Osteoblast (primary cell): Measurements from ENCODE around the gene GABRB3. TPM values are rescaled to one million over a fixed set of nuclear protein-coding genes. Genes with fewer than 3 reads are reported as not detected.
A peak's percentile ranks its signal among the peaks of the same experiment; 100 is the strongest.

Experiments
- DNase-seq: peaks from one replicate; pipeline ENCODE4 v3.0.0; 2011; ENCODE audit warnings: low spot score, mixed read lengths; ENCODE audit not compliant: insufficient read length; ENCODE audit errors: missing footprints
- H2AFZ ChIP-seq: 2 replicates; pipeline ENCODE4 v1.6.0; 2011; ENCODE audit warnings: mild to moderate bottlenecking, low read length
- H3K27ac ChIP-seq: 2 replicates; pipeline ENCODE4 v1.5.1; 2011; ENCODE audit warnings: mild to moderate bottlenecking, low read depth, low read length, moderate library complexity
- H3K27me3 ChIP-seq: 2 replicates; pipeline ENCODE4 v1.6.0; 2012; ENCODE audit warnings: mild to moderate bottlenecking, control low read depth, inconsistent platforms, low read length, moderate library complexity; ENCODE audit not compliant: insufficient read depth
- H3K36me3 ChIP-seq: 2 replicates; pipeline ENCODE4 v1.5.1; 2011; ENCODE audit warnings: mild to moderate bottlenecking, low read length, control low read depth, moderate library complexity; ENCODE audit not compliant: insufficient read depth
- H3K4me1 ChIP-seq: 2 replicates; pipeline ENCODE4 v1.5.1; 2011; ENCODE audit warnings: mild to moderate bottlenecking, low read length, control low read depth, moderate library complexity; ENCODE audit not compliant: insufficient read depth
- H3K4me2 ChIP-seq: 2 replicates; pipeline ENCODE4 v1.6.0; 2011; ENCODE audit warnings: mild to moderate bottlenecking, low read length; ENCODE audit not compliant: insufficient read depth
- H3K4me3 ChIP-seq: fragments of 200-600 bp; sonication (generic); 3 replicates; pipeline ENCODE4 v1.5.1; 2012; ENCODE audit warnings: mild to moderate bottlenecking, low read length, inconsistent platforms; ENCODE audit not compliant: insufficient read depth
- H3K79me2 ChIP-seq: 2 replicates; pipeline ENCODE4 v1.6.0; 2012; ENCODE audit warnings: mild to moderate bottlenecking, low read length, control low read depth, inconsistent platforms; ENCODE audit not compliant: insufficient read depth
- H3K9me3 ChIP-seq: 2 replicates; pipeline ENCODE4 v1.5.1; 2011; ENCODE audit warnings: low read depth, low read length, control low read depth
- H4K20me1 ChIP-seq: 2 replicates; pipeline ENCODE4 v1.6.0; 2012; ENCODE audit warnings: mild to moderate bottlenecking, low read length, control low read depth; ENCODE audit not compliant: insufficient read depth
- total RNA-seq: library from RNA; depleted of rRNA; stranded (reverse); fragments of >200 nt; gene quantifications from 2 replicates; pipeline ENCODE4 v1.2.3, GENCODE V29; 2012
- TF ChIP-seq, protein P1 (sequence below): IDR thresholded peaks from 2 replicates; pipeline ENCODE4 v1.5.1; 2011; ENCODE audit warnings: mild to moderate bottlenecking, low read depth, low read length, moderate library complexity; ENCODE audit errors: extremely low read depth

Gene GABRB3
- total RNA-seq, 1 donor: under 0.01 TPM

DNA sequence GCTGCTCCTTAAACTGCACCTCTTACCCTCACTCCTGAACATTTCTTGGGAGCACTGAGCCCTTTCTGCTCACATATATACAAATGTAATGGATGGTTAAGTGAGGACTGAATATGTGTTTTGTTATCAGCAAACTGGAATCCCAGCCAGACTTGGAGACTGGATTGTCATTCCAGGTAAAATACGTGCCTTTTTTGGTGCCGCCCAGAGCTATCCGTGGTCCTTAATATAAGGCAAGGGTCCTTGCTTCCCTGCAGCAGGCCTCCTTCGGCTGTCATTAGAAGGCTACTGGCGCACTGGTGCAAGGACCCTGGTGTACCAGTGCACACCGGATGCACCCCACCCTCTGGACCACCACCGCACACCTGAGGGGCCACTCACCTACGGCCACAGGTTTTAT lies 1.1 kb upstream of the GABRB3 start:
- Histone ChIP-seq H3K4me1 (no peaks in the 10 kb centered on the region), H4K20me1 (no peaks in the 10 kb centered on the region), H3K27me3 (peaks cover 10% of the 10 kb centered on the region), H2AFZ (no peak overlapping the region), H3K36me3 (no peaks in the 10 kb centered on the region), H3K4me2 (no peak overlapping the region), H3K9me3 (no peaks in the 10 kb centered on the region), H3K27ac (no peak overlapping the region), H3K79me2 (no peaks in the 10 kb centered on the region), H3K4me3 (no peak overlapping the region)
- TF ChIP-seq, protein P1, sequence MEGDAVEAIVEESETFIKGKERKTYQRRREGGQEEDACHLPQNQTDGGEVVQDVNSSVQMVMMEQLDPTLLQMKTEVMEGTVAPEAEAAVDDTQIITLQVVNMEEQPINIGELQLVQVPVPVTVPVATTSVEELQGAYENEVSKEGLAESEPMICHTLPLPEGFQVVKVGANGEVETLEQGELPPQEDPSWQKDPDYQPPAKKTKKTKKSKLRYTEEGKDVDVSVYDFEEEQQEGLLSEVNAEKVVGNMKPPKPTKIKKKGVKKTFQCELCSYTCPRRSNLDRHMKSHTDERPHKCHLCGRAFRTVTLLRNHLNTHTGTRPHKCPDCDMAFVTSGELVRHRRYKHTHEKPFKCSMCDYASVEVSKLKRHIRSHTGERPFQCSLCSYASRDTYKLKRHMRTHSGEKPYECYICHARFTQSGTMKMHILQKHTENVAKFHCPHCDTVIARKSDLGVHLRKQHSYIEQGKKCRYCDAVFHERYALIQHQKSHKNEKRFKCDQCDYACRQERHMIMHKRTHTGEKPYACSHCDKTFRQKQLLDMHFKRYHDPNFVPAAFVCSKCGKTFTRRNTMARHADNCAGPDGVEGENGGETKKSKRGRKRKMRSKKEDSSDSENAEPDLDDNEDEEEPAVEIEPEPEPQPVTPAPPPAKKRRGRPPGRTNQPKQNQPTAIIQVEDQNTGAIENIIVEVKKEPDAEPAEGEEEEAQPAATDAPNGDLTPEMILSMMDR: no peak
- DNase-seq: peak; percentile 72

DNA sequence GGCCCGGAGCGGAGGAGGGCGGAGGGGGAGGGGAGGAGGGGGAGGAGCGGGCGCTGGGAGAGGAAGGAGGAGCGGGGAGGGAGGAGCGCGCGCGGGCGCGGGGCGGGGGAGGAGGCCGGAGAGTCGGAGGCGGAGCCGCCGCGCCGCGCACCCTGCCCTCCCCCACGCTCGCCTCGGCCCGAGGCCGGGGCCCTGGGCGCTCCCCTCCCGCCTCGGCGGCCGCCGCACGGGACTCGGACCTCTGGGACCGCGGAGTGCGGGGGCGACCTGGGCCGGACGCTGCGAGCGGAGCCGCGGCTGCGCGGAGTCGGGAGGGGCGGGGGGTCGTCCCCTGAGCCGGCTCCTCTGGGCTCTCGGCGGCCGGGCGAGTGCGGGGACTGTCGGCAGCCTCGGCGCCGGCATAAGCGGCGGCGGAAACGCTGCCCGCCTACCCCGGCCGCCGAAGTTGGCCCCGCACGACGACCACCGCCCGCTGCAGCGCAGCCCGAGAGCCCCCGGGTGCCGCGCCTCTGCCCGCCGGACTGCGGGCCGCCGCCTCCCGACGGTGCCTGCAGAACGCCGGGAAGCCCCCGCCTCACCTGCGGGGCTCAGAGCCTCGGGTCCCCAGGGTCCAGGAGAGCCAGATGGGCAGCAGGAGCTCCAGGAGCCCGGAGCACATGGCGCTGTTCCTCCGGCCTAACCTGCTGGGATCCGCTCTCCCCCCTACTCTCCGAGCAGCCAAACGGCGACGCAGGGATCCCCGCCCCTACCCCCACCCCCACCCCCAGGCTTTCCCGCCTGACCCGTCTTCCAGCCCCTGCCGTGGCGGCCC lies 406 bp upstream of the GABRB3 start:
- Histone ChIP-seq H3K27ac (no peak overlapping the region), H2AFZ (no peak overlapping the region), H3K4me1 (no peaks in the 10 kb centered on the region), H3K79me2 (no peaks in the 10 kb centered on the region), H3K4me3 (no peak overlapping the region), H3K9me3 (no peaks in the 10 kb centered on the region), H3K4me2 (no peak overlapping the region), H3K36me3 (no peaks in the 10 kb centered on the region), H4K20me1 (no peaks in the 10 kb centered on the region), H3K27me3 (peaks cover 10% of the 10 kb centered on the region)
- TF ChIP-seq, protein P1: no peak
- DNase-seq: peak; percentile 72

- H2AFZ ChIP-seq: no peak overlapping the region
- TF ChIP-seq, protein P1: no peak
- H4K20me1 ChIP-seq: no peaks in the 10 kb centered on the region
- H3K27me3 ChIP-seq: peaks cover 10% of the 10 kb centered on the region
- no peak overlapping the region for H3K4me3 ChIP-seq
- no peaks in the 10 kb centered on the region for H3K9me3 ChIP-seq
- no peak overlapping the region for H3K4me2 ChIP-seq
- no peak overlapping the region for H3K27ac ChIP-seq
- no peaks in the 10 kb centered on the region for H3K36me3 ChIP-seq
- H3K79me2 ChIP-seq: no peaks in the 10 kb centered on the region
- peak; percentile 78 for DNase-seq
- no peaks in the 10 kb centered on the region for H3K4me1 ChIP-seq
Measured at GRCh38 chr15:26771578-26772153, 1.2 kb downstream of the GABRB3 start.

- TF ChIP-seq, protein P1: no peak
- Histone ChIP-seq H3K4me2 (no peak overlapping the region), H4K20me1 (no peaks in the 10 kb centered on the region), H3K36me3 (no peaks in the 10 kb centered on the region), H3K27me3 (peaks cover 10% of the 10 kb centered on the region), H3K79me2 (no peaks in the 10 kb centered on the region), H2AFZ (no peak overlapping the region), H3K4me1 (no peaks in the 10 kb centered on the region), H3K4me3 (no peak overlapping the region), H3K9me3 (no peaks in the 10 kb centered on the region), H3K27ac (no peak overlapping the region)
- no peak for DNase-seq
Measured at GRCh38 chr15:26771168-26771567, 1.7 kb downstream of the GABRB3 start.
